Measurements from ENCODE around the gene MAMDC4. TPM values are rescaled to one million over a fixed set of nuclear protein-coding genes. Genes with fewer than 3 reads are reported as not detected.
"Not testable (repeated sequence)": the region's sequence is repeated elsewhere in the genome, so short reads cannot be mapped to it uniquely, and the experiment has no call there.

Gene MAMDC4
- total RNA-seq, 4 donors from 2014 or later, result 30.8 to 50.4 (median 41.4) TPM

GRCh38 chr9:136840877-136841645, 11.1 kb upstream of the MAMDC4 start:
- Histone ChIP-seq H3K9me3 (no peaks in the 10 kb centered on the region), H3K36me3 (peaks cover 0 to 40% (median 0%) of the 10 kb centered on the region in 3 donors), H3K27ac (peak overlapping the region in 3 of 4 donors; percentile 57 to 95 (median 92)), H3K4me1 (peaks cover 14 to 54% (median 23%) of the 10 kb centered on the region in 4 donors), H3K4me3 (peak overlapping the region in 1 of 4 donors; percentile 15), H3K27me3 (peaks cover 0 to 11% of the 10 kb centered on the region in 2 donors)
- peak in 2 of 3 donors; percentile 87 to 94 for DNase-seq
- TF ChIP-seq CTCF (IDR thresholded peaks at IDR 0.05) (peak in 1 of 6 experiments; percentile 2), POLR2A (IDR thresholded peaks at IDR 0.05) (peak; percentile 45 to 54)

GRCh38 chr9:136841646-136842379, 10.3 kb upstream of the MAMDC4 start:
- DNase-seq, result peak in 1 of 3 donors; percentile 66
- Histone ChIP-seq H3K27ac (peak overlapping the region; percentile 49 to 95 (median 83)), H3K36me3 (peaks cover 0 to 33% (median 0%) of the 10 kb centered on the region in 3 donors), H3K27me3 (peaks cover 0 to 16% of the 10 kb centered on the region in 2 donors), H3K4me3 (peak overlapping the region; percentile 29 to 65 (median 58)), H3K4me1 (peaks cover 14 to 61% (median 26%) of the 10 kb centered on the region in 4 donors)
- not testable (repeated sequence) for H3K9me3 ChIP-seq

GRCh38 chr9:136842380-136842948, 9.7 kb upstream of the MAMDC4 start, which contains the start of gene AJM1:
Gene AJM1, plus strand, starts transcription at chr9:136842478. Its CDS starts 1,937 bp downstream, at chr9:136844415.
- peak in 1 of 2 donors; percentile 21 for TF ChIP-seq POLR2A (IDR thresholded peaks at IDR 0.05)
- TF ChIP-seq CTCF (IDR thresholded peaks at IDR 0.05), result peak; percentile 65 to 92 (median 86)
- Histone ChIP-seq H3K4me3 (peak within 1 kb of the TSS; percentile 29 to 65 (median 58)), H3K36me3 (peaks cover 0 to 29% (median 0%) of the 10 kb centered on the region in 3 donors), H3K27ac (peak within 1 kb of the TSS; percentile 49 to 95 (median 83)), H3K4me1 (peaks cover 14 to 67% (median 30%) of the 10 kb centered on the region in 4 donors), H3K27me3 (peaks cover 0 to 16% of the 10 kb centered on the region in 2 donors)
- peak; percentile 77 to 88 (median 88) for DNase-seq
- H3K9me3 ChIP-seq, result not testable (repeated sequence)

- DNase-seq, H3K9me3 ChIP-seq: not testable (repeated sequence)
- Histone ChIP-seq H3K4me1 (peaks cover 16 to 68% (median 34%) of the 10 kb centered on the region in 4 donors), H3K4me3 (peak overlapping the region in 3 of 4 donors; percentile 55 to 65 (median 60)), H3K36me3 (peaks cover 0 to 23% (median 0%) of the 10 kb centered on the region in 3 donors), H3K27me3 (peaks cover 0 to 16% of the 10 kb centered on the region in 2 donors), H3K27ac (peak overlapping the region; percentile 12 to 95 (median 83))
Measured at GRCh38 chr9:136843159-136843800, 8.9 kb upstream of the MAMDC4 start.

- TF ChIP-seq CTCF (IDR thresholded peaks at IDR 0.05), result peak; percentile 66 to 88 (median 76)
- H3K9me3 ChIP-seq, result not testable (repeated sequence)
- H3K27ac ChIP-seq, result peak overlapping the region in 1 of 4 donors; percentile 95
- peak overlapping the region in 3 of 4 donors; percentile 55 to 65 (median 60) for H3K4me3 ChIP-seq
- peaks cover 0 to 16% of the 10 kb centered on the region in 2 donors for H3K27me3 ChIP-seq
- DNase-seq, result peak in 2 of 3 donors; percentile 57 to 78
- H3K36me3 ChIP-seq, result peaks cover 0 to 15% (median 0%) of the 10 kb centered on the region in 3 donors
- H3K4me1 ChIP-seq, result peaks cover 17 to 65% (median 35%) of the 10 kb centered on the region in 4 donors
Measured at GRCh38 chr9:136843801-136844740, 8.1 kb upstream of the MAMDC4 start.
